A673 (cell line): Measurements from ENCODE around the gene ATP2B2. TPM values are rescaled to one million over a fixed set of nuclear protein-coding genes. Genes with fewer than 3 reads are reported as not detected.

ENCODE experiments used
- BruUV-seq: library from RNA; stranded (reverse); fragments of 400-500 nt; replicated peaks from 2 replicates; lab custom pipeline; 2021; lab: Mats Ljungman, UMichigan
- CTCF ChIA-PET: fragments of 300-600 bp; sonication (Branson Sonifier 250); formaldehyde crosslinking; loops from one replicate; lab custom pipeline; 2022; ENCODE audit warnings: antibody characterized with exemption; lab: Charles Lee
- POLR2A ChIA-PET: fragments of 300-600 bp; sonication (Branson Sonifier 250); formaldehyde crosslinking; loops from one replicate; lab custom pipeline; 2022; ENCODE audit warnings: antibody characterized with exemption; ENCODE audit not compliant: low non-redundant PET; lab: Charles Lee
- DNase-seq: peaks from one replicate; pipeline ENCODE4 v3.0.0-alpha.2; 2015; ENCODE audit warnings: low spot score
- H3K27ac ChIP-seq: fragments of 200-600 bp; sonication (generic); 2 replicates; pipeline ENCODE4 v1.5.1; 2016; ENCODE audit warnings: mixed run types, low read depth, mild to moderate bottlenecking, mixed read lengths, antibody characterized with exemption, low read length; ENCODE audit not compliant: poor library complexity, severe bottlenecking
- H3K27me3 ChIP-seq: fragments of 200-600 bp; sonication (generic); replicated peaks from 2 replicates; pipeline ENCODE4 v1.6.1; 2017; ENCODE audit warnings: mixed run types, low read depth, mild to moderate bottlenecking, mixed read lengths, antibody characterized with exemption, low read length; ENCODE audit not compliant: insufficient read depth, poor library complexity
- H3K36me3 ChIP-seq: fragments of 200-600 bp; sonication (generic); 2 replicates; pipeline ENCODE4 v1.6.1; 2016; ENCODE audit warnings: mixed run types, mild to moderate bottlenecking, mixed read lengths, antibody characterized with exemption, low read length; ENCODE audit not compliant: insufficient read depth, poor library complexity, severe bottlenecking
- H3K4me1 ChIP-seq: fragments of 200-600 bp; sonication (generic); 2 replicates; pipeline ENCODE4 v1.6.1; 2017; ENCODE audit warnings: mixed run types, mild to moderate bottlenecking, mixed read lengths, antibody characterized with exemption, low read length; ENCODE audit not compliant: insufficient read depth, poor library complexity, severe bottlenecking
- H3K4me3 ChIP-seq: fragments of 200-600 bp; sonication (generic); 2 replicates; pipeline ENCODE4 v1.5.1; 2016; ENCODE audit warnings: low read depth, mixed run types, mild to moderate bottlenecking, mixed read lengths, low read length; ENCODE audit not compliant: poor library complexity, severe bottlenecking
- H3K9me3 ChIP-seq: fragments of 200-600 bp; sonication (generic); 2 replicates; pipeline ENCODE4 v1.6.1; 2016; ENCODE audit warnings: mixed run types, low read depth, mild to moderate bottlenecking, mixed read lengths, antibody characterized with exemption, low read length; ENCODE audit not compliant: poor library complexity, severe bottlenecking
- EZH2 ChIP-seq: fragments of 200-600 bp; sonication (generic); IDR thresholded peaks from 2 replicates; pipeline ENCODE4 v1.6.1; 2017; ENCODE audit warnings: borderline replicate concordance, low read depth, mild to moderate bottlenecking, mixed read lengths, antibody characterized with exemption, low read length; ENCODE audit not compliant: poor library complexity, severe bottlenecking
- intact Hi-C: fragments of 100-400 bp; cut with micrococcal nuclease; formaldehyde crosslinking; loops from one replicate; pipeline ENCODE4 v1.10.0; 2022; ENCODE audit not compliant: unreplicated experiment
- total RNA-seq: library from RNA; stranded (reverse); gene quantifications from 2 replicates; pipeline ENCODE4 v1.2.3, GENCODE V29; 2021
- TF ChIP-seq, protein P1 (sequence below): fragments of 300-800, 200-600 bp; sonication (generic); conservative IDR thresholded peaks from 2 replicates; pipeline ENCODE4 v1.5.1; 2017; ENCODE audit warnings: low read depth, mild to moderate bottlenecking, antibody characterized with exemption, low read length, moderate library complexity, mixed read lengths

Gene ATP2B2
- total RNA-seq, 1 experiment from 2014 or later: 0.17 TPM

DNA sequence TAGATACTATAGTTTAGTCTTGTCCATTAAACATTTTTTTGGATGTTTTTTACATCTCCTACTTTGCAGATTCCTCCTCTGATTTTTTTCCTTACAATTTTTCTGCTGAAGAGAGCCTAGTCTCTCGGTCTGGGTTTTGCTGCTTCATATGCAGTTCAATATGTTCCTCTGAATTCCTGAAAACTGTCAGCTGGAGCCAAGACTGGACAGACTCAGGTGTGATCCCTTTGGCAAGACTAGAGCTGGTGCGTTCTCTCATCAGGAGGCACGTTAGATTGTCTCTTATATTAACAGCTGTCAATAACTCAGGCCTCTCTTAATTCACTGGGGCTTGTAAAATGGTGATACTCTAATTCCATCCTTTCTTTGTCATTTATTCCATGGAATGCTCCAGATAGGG lies 199.2 kb downstream of the ATP2B2 start:
- no peaks in the 10 kb centered on the region for H3K4me1 ChIP-seq
- no peaks in the 10 kb centered on the region for H3K27me3 ChIP-seq
- peaks cover 68% of the 10 kb centered on the region for H3K36me3 ChIP-seq
- TF ChIP-seq EZH2: no peak
- TF ChIP-seq, protein P1, sequence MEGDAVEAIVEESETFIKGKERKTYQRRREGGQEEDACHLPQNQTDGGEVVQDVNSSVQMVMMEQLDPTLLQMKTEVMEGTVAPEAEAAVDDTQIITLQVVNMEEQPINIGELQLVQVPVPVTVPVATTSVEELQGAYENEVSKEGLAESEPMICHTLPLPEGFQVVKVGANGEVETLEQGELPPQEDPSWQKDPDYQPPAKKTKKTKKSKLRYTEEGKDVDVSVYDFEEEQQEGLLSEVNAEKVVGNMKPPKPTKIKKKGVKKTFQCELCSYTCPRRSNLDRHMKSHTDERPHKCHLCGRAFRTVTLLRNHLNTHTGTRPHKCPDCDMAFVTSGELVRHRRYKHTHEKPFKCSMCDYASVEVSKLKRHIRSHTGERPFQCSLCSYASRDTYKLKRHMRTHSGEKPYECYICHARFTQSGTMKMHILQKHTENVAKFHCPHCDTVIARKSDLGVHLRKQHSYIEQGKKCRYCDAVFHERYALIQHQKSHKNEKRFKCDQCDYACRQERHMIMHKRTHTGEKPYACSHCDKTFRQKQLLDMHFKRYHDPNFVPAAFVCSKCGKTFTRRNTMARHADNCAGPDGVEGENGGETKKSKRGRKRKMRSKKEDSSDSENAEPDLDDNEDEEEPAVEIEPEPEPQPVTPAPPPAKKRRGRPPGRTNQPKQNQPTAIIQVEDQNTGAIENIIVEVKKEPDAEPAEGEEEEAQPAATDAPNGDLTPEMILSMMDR: no peak
- ChIA-PET CTCF (no interaction called here), POLR2A (interaction anchor here (0.7 kb wide), 1 partner anchor 178 kb away, joined by 4 read pairs; no protein-coding TSS in a partner anchor)
- H3K4me3 ChIP-seq: no peak overlapping the region
- intact Hi-C loops: no loop called here
- BruUV-seq: no TSS peak
- DNase-seq: no peak
- H3K9me3 ChIP-seq: no peaks in the 10 kb centered on the region
- H3K27ac ChIP-seq: no peak overlapping the region

DNA sequence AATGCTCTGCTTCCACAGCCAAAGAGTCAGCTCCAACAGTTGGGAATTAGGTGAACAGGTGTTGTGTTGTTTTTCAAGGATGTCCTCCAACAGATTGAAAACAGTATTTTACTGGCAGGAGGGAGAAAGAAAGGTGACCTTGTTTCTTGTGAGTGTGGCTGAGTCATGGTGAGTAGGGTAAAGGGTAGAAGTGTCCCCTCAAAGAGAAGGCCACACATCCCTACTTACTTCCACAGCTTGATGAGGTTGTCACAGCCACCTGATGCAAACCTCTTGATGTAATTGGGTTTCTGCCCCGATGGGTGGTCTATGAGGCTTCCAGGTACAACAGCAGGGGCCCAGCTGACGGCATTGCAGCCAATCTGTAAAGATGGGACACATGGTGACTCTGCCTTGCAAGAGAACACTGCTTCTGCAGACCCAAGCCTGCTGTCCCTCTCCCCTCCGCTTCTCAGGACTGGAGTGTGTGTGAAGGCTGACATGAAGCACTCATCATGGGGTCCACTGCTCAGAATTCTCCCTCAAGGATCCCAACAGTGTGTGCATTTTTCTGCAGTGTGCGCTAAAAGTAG lies 200.0 kb downstream of the ATP2B2 start:
- no TSS peak for BruUV-seq
- Histone ChIP-seq H3K36me3 (peaks cover 68% of the 10 kb centered on the region), H3K27me3 (no peaks in the 10 kb centered on the region), H3K9me3 (no peaks in the 10 kb centered on the region), H3K4me3 (no peak overlapping the region), H3K27ac (no peak overlapping the region), H3K4me1 (no peaks in the 10 kb centered on the region)
- no peak for TF ChIP-seq EZH2
- TF ChIP-seq, protein P1: no peak
- intact Hi-C loops: no loop called here
- DNase-seq: no peak
- CTCF ChIA-PET: no interaction called here
- POLR2A ChIA-PET: interaction anchor here (0.7 kb wide), 1 partner anchor 177 kb away, joined by 4 read pairs; no protein-coding TSS in a partner anchor

DNA sequence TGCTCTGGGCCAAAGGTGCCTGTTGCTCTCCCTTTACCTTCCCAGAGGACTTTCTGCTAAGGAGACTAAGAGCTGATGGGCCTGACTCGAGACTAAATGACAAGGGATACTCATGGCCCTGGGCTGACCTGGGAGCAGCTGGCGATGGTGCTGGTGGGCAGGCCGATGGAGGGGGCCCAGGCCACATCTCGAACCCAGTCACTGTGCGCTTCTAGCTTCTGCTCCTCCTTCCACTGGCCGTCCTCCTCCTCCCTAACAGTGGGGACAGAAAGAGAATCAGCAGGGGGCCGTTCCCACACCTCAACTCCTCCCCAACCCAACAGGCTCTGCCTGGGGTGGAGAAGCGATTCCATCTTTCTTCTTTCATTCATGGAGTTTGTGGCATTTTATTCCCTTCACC lies 200.5 kb downstream of the ATP2B2 start:
- no TSS peak for BruUV-seq
- no peaks in the 10 kb centered on the region for H3K27me3 ChIP-seq
- H3K4me3 ChIP-seq: no peak overlapping the region
- H3K9me3 ChIP-seq: no peaks in the 10 kb centered on the region
- POLR2A ChIA-PET: no interaction called here
- H3K36me3 ChIP-seq: peaks cover 65% of the 10 kb centered on the region
- no peaks in the 10 kb centered on the region for H3K4me1 ChIP-seq
- no peak for TF ChIP-seq EZH2
- TF ChIP-seq, protein P1: no peak
- intact Hi-C loops: no loop called here
- DNase-seq: no peak
- no peak overlapping the region for H3K27ac ChIP-seq
- CTCF ChIA-PET: no interaction called here
